GM19452 (cell line): ENCODE data around the gene RNF223.

Source experiments
- ATAC-seq: cut with Tn5 transposase; IDR thresholded peaks from one replicate; pipeline ENCODE4 v1.9.1; 2021; ENCODE audit not compliant: unreplicated experiment

The RNF223 gene

GRCh38 chr1:1073743-1074587 lies at the start of gene RNF223:
TSS of gene RNF223 (minus strand) at chr1:1074306. CDS start at chr1:1072566, 1,740 bp downstream.
- ATAC-seq, result no peak

- ATAC-seq, result no peak
Observed at GRCh38 chr1:1122981-1123480, 48.9 kb upstream of the RNF223 start.

- no peak for ATAC-seq
Observed at GRCh38 chr1:1122078-1122811, 48.1 kb upstream of the RNF223 start.

- no peak for ATAC-seq
Observed at GRCh38 chr1:1121611-1122077, 47.5 kb upstream of the RNF223 start.

GRCh38 chr1:1120866-1121591 lies 46.9 kb upstream of the RNF223 start:
- ATAC-seq, result no peak

GRCh38 chr1:1120096-1120495 lies 46.0 kb upstream of the RNF223 start:
- no peak for ATAC-seq

- no peak for ATAC-seq
Observed at GRCh38 chr1:1119272-1119890, 45.3 kb upstream of the RNF223 start.

GRCh38 chr1:1118876-1119220 lies 44.7 kb upstream of the RNF223 start:
- no peak for ATAC-seq

- no peak for ATAC-seq
Observed at GRCh38 chr1:1118011-1118875, 44.1 kb upstream of the RNF223 start.

GRCh38 chr1:1117469-1117831 lies 43.3 kb upstream of the RNF223 start:
- ATAC-seq, result no peak

- no peak for ATAC-seq
Observed at GRCh38 chr1:1116701-1117468, 42.8 kb upstream of the RNF223 start.

GRCh38 chr1:1115786-1116700 lies 41.9 kb upstream of the RNF223 start, which contains the start of gene C1orf159:
TSS of gene C1orf159 (minus strand) at chr1:1116089. CDS start at chr1:1091543, 24,546 bp downstream.
- ATAC-seq, result peak; percentile 92

GRCh38 chr1:1115136-1115785 lies 41.2 kb upstream of the RNF223 start:
- ATAC-seq, result no peak

- ATAC-seq, result no peak
Observed at GRCh38 chr1:1114431-1114830, 40.3 kb upstream of the RNF223 start.

- ATAC-seq, result no peak
Observed at GRCh38 chr1:1112237-1112985, 38.3 kb upstream of the RNF223 start.

GRCh38 chr1:1111516-1112236 lies 37.6 kb upstream of the RNF223 start:
- ATAC-seq, result no peak
